Non-pigmented ciliary epithelial cell (primary cell): ENCODE measurements around the gene PDK2.

Experiments used
- DNase-seq: peaks from one replicate; pipeline ENCODE4 v3.0.0-alpha.2; 2010; ENCODE audit warnings: low read depth

Gene PDK2

GRCh38 chr17:50117202-50118051 is 22.3 kb downstream of the PDK2 start:
- DNase-seq = no peak

GRCh38 chr17:50118076-50118827 is 23.1 kb downstream of the PDK2 start:
- DNase-seq = no peak

GRCh38 chr17:50118828-50119218 is 23.7 kb downstream of the PDK2 start:
- no peak for DNase-seq

- no peak for DNase-seq
Measured at GRCh38 chr17:50120475-50121253, 25.5 kb downstream of the PDK2 start.

- no peak for DNase-seq
Measured at GRCh38 chr17:50122945-50123344, 27.8 kb downstream of the PDK2 start.

- no peak for DNase-seq
Measured at GRCh38 chr17:50123649-50124349, 28.6 kb downstream of the PDK2 start.

GRCh38 chr17:50125420-50125997 is 30.4 kb downstream of the PDK2 start:
- DNase-seq = no peak

- DNase-seq = no peak
Measured at GRCh38 chr17:50127697-50128361, 32.7 kb downstream of the PDK2 start.

GRCh38 chr17:50128441-50129352 is 33.5 kb downstream of the PDK2 start:
- DNase-seq = no peak

- no peak for DNase-seq
Measured at GRCh38 chr17:50129353-50129727, 34.2 kb downstream of the PDK2 start.

- DNase-seq = no peak
Measured at GRCh38 chr17:50129728-50130558, 34.8 kb downstream of the PDK2 start, which contains the start of gene SAMD14. Gene SAMD14, minus strand, starts transcription at chr17:50130160. Its CDS starts 5,201 bp downstream, at chr17:50124959.

GRCh38 chr17:50130559-50131305 is 35.6 kb downstream of the PDK2 start:
- DNase-seq = no peak

GRCh38 chr17:50132104-50132794 is 37.1 kb downstream of the PDK2 start:
- DNase-seq = no peak

- DNase-seq = no peak
Measured at GRCh38 chr17:50133028-50133768, 38.0 kb downstream of the PDK2 start.

- DNase-seq = no peak
Measured at GRCh38 chr17:50133769-50134099, 38.6 kb downstream of the PDK2 start.

GRCh38 chr17:50134206-50135110 is 39.3 kb downstream of the PDK2 start:
- DNase-seq = no peak
